Measurements from ENCODE around the gene CCNB1.
"Not testable (repeated sequence)": the region's sequence is repeated elsewhere in the genome, so short reads cannot be mapped to it uniquely, and the experiment has no call there.

CCNB1 gene

GRCh38 chr5:69217548-69218526 lies 50.9 kb downstream of the CCNB1 start:
- no peaks in the 10 kb centered on the region for H3K4me1 ChIP-seq (ENCODE audit: insufficient read depth, low read length)
- peak overlapping the region; percentile 95 for H3K4me3 ChIP-seq (ENCODE audit: low read length)
- H3K9me3 ChIP-seq (ENCODE audit: insufficient read depth, low read depth, low read length), result no peaks in the 10 kb centered on the region
- peaks cover 7% of the 10 kb centered on the region; the same call in 1 of the 2 replicates for H3K36me3 ChIP-seq (ENCODE audit: insufficient read depth, low read depth, low read length)
- H3K27ac ChIP-seq (ENCODE audit: low read length), result peak overlapping the region; percentile 90
- peak overlapping the region; percentile 95; the same call in 1 of the 2 replicates for H3K9ac ChIP-seq (ENCODE audit: low read depth, low read length)
- H3K27me3 ChIP-seq (ENCODE audit: insufficient read depth, low read length), result no peaks in the 10 kb centered on the region

- Histone ChIP-seq H3K36me3 (ENCODE audit: insufficient read depth, low read depth, low read length) (no peaks in the 10 kb centered on the region), H3K27ac (ENCODE audit: low read length) (no peak overlapping the region), H3K4me3 (ENCODE audit: low read length) (no peak overlapping the region), H3K4me1 (ENCODE audit: insufficient read depth, low read length) (no peaks in the 10 kb centered on the region), H3K9me3 (ENCODE audit: insufficient read depth, low read depth, low read length) (no peaks in the 10 kb centered on the region), H3K27me3 (ENCODE audit: insufficient read depth, low read length) (no peaks in the 10 kb centered on the region), H3K9ac (ENCODE audit: low read depth, low read length) (no peak overlapping the region)
Observed at GRCh38 chr5:69219939-69220338, 53.0 kb downstream of the CCNB1 start.

- not testable (repeated sequence) for H3K4me1 ChIP-seq (ENCODE audit: insufficient read depth, low read length); H3K27me3 ChIP-seq (ENCODE audit: insufficient read depth, low read length); H3K9ac ChIP-seq (ENCODE audit: low read depth, low read length); H3K27ac ChIP-seq (ENCODE audit: low read length); H3K9me3 ChIP-seq (ENCODE audit: insufficient read depth, low read depth, low read length); H3K4me3 ChIP-seq (ENCODE audit: low read length); H3K36me3 ChIP-seq (ENCODE audit: insufficient read depth, low read depth, low read length)
Observed at GRCh38 chr5:69220371-69220770, 53.4 kb downstream of the CCNB1 start.

GRCh38 chr5:69220833-69221232 lies 53.9 kb downstream of the CCNB1 start:
- not testable (repeated sequence) for H3K4me3 ChIP-seq (ENCODE audit: low read length); H3K27me3 ChIP-seq (ENCODE audit: insufficient read depth, low read length); H3K27ac ChIP-seq (ENCODE audit: low read length); H3K36me3 ChIP-seq (ENCODE audit: insufficient read depth, low read depth, low read length); H3K4me1 ChIP-seq (ENCODE audit: insufficient read depth, low read length); H3K9me3 ChIP-seq (ENCODE audit: insufficient read depth, low read depth, low read length); H3K9ac ChIP-seq (ENCODE audit: low read depth, low read length)

- peaks cover 28% of the 10 kb centered on the region for H3K36me3 ChIP-seq (ENCODE audit: insufficient read depth, low read depth, low read length)
- no peaks in the 10 kb centered on the region for H3K9me3 ChIP-seq (ENCODE audit: insufficient read depth, low read depth, low read length)
- H3K9ac ChIP-seq (ENCODE audit: low read depth, low read length), result no peak overlapping the region
- H3K27ac ChIP-seq (ENCODE audit: low read length), result no peak overlapping the region
- H3K27me3 ChIP-seq (ENCODE audit: insufficient read depth, low read length), result no peaks in the 10 kb centered on the region
- H3K4me1 ChIP-seq (ENCODE audit: insufficient read depth, low read length), result no peaks in the 10 kb centered on the region
- H3K4me3 ChIP-seq (ENCODE audit: low read length), result no peak overlapping the region
Observed at GRCh38 chr5:69224520-69224919, 57.6 kb downstream of the CCNB1 start.

- H3K36me3 ChIP-seq (ENCODE audit: insufficient read depth, low read depth, low read length), result peaks cover 35% of the 10 kb centered on the region
Observed at GRCh38 chr5:69225860-69226259, 58.9 kb downstream of the CCNB1 start.

More at GRCh38 chr5:69225860-69226259, 58.9 kb downstream of the CCNB1 start:
- Histone ChIP-seq H3K27ac (ENCODE audit: low read length) (no peak overlapping the region), H3K4me1 (ENCODE audit: insufficient read depth, low read length) (no peaks in the 10 kb centered on the region), H3K27me3 (ENCODE audit: insufficient read depth, low read length) (no peaks in the 10 kb centered on the region), H3K4me3 (ENCODE audit: low read length) (no peak overlapping the region), H3K9me3 (ENCODE audit: insufficient read depth, low read depth, low read length) (no peaks in the 10 kb centered on the region), H3K9ac (ENCODE audit: low read depth, low read length) (no peak overlapping the region)

All from iPS-20b (cell line).